Testis (tissue), 2 donors: Measurements from ENCODE around the gene ABHD13.

Experiments
- POLR2A ChIP-seq: fragments of 450-650 bp; IDR thresholded peaks from one replicate; pipeline ENCODE4 v1.6.1; 2017; ENCODE audit warnings: antibody characterized with exemption, mild to moderate bottlenecking, moderate library complexity
- TF ChIP-seq, protein P1 (sequence below), 3 experiments: fragments of 450-650 bp in 2 of 3; fragments of 200-600 bp in 1 of 3; sonication (generic) in 1 of 3; IDR thresholded peaks; one replicate each; pipeline ENCODE4 v1.5.1; 2016 to 2019; ENCODE audit warnings: antibody characterized with exemption in 3 of 3, mild to moderate bottlenecking in 2 of 3, moderate library complexity in 1 of 3

DNA sequence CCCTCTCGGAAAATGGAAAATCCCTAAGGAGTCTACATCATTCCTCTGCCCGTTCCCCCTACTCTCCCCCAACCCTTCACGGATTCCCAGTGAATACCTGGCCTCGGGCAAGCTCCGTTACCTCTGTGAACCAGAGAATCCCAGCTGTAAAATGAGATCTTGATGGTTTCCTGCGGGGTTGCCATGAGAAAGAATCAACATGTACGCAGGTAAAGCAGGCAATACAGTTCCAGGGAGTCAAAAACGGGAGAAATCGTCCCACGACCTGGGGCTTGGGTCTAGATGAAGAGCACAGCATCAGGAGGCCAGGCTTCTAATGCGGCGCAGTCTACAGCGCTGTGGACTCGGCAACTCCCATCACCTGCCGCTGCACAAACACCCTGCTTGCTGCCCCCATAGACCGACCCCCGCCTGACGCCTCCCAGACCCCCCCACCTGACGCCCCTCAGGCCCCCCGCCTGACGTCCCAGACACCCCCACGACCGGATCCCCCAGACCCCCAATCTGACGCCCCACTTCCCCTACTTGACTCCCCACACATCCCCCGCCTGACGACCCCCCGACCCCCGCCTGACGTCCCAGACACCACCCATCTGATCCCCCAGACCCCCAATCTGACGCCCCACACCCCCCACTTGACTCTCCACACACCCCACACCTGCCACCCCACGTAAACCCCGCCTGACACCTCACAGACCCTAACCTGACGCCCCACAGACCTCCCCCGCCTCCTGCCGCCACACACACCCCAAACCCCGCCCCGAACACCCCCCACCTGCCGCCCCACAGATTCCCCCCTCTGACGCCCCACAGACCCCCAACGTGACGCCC, 3.5 kb upstream of the ABHD13 start:
- TF ChIP-seq, protein P1, sequence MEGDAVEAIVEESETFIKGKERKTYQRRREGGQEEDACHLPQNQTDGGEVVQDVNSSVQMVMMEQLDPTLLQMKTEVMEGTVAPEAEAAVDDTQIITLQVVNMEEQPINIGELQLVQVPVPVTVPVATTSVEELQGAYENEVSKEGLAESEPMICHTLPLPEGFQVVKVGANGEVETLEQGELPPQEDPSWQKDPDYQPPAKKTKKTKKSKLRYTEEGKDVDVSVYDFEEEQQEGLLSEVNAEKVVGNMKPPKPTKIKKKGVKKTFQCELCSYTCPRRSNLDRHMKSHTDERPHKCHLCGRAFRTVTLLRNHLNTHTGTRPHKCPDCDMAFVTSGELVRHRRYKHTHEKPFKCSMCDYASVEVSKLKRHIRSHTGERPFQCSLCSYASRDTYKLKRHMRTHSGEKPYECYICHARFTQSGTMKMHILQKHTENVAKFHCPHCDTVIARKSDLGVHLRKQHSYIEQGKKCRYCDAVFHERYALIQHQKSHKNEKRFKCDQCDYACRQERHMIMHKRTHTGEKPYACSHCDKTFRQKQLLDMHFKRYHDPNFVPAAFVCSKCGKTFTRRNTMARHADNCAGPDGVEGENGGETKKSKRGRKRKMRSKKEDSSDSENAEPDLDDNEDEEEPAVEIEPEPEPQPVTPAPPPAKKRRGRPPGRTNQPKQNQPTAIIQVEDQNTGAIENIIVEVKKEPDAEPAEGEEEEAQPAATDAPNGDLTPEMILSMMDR (IDR thresholded peaks at IDR 0.05) = no peak
- no peak for TF ChIP-seq POLR2A
